Mucosa of descending colon (tissue), 3 donors: Measurements from ENCODE around the gene SEMA6A. TPM values are rescaled to one million over a fixed set of nuclear protein-coding genes. Genes with fewer than 3 reads are reported as not detected.

Source experiments
- ATAC-seq: fragments of 200-7000 bp; cut with Tn5 transposase; one replicate; pipeline ENCODE4 v1.9.1; 2020; ENCODE audit warnings: mild to moderate bottlenecking, moderate library complexity
- DNase-seq, 3 donors: peaks; one replicate each; pipeline ENCODE4 v3.0.0-alpha.2; 2020
- H3K36me3 ChIP-seq: fragments of 200-600 bp; one replicate; pipeline ENCODE4 v1.8.0; 2021; ENCODE audit warnings: low read depth, mild to moderate bottlenecking
- H3K4me1 ChIP-seq: fragments of 200-600 bp; one replicate; pipeline ENCODE4 v1.8.0; 2021; ENCODE audit warnings: low read depth, mild to moderate bottlenecking
- H3K4me3 ChIP-seq: fragments of 200-600 bp; one replicate; pipeline ENCODE4 v1.8.0; 2021; ENCODE audit warnings: mild to moderate bottlenecking
- H3K9me3 ChIP-seq: fragments of 200-600 bp; one replicate; pipeline ENCODE4 v1.8.0; 2021; ENCODE audit warnings: mild to moderate bottlenecking
- CTCF ChIP-seq: fragments of 200-600 bp; IDR thresholded peaks from one replicate; pipeline ENCODE4 v1.8.0; 2022; ENCODE audit warnings: antibody characterized with exemption, mild to moderate bottlenecking
- intact Hi-C, 2 donors: fragments of 100-400 bp; cut with DNase I in 1 of 2; cut with micrococcal nuclease in 1 of 2; formaldehyde crosslinking; loops; one replicate each; pipeline versions ENCODE4 v1.11.0 to v1.11.1; 2022; cut with DNase I, micrococcal nuclease
- total RNA-seq, 3 donors: library from RNA; stranded (reverse); fragmentation: NEBNext Ultra II Directional in 2 of 3; extraction: Animal tissue kit (Norgen Biotek cat#: 25700) in 2 of 3; gene quantifications; one replicate each; pipeline versions ENCODE4 v1.2.1 to v1.2.4, GENCODE V29; 2021 to 2023
- donor health status: DM: no; HTN: no; CAD: no; lungs with moderate emphysema.
- donor health status: DM: no; HTN: no; CAD: no.
- donor health status: DM: no; HTN: yes; CAD: no.

SEMA6A gene
- total RNA-seq, 3 donors from 2014 or later = 90.0 to 137 (median 106) TPM

- no peak for ATAC-seq
Measured at GRCh38 chr5:116424951-116425350, 149.7 kb downstream of the SEMA6A start.

GRCh38 chr5:116424258-116424615 is 150.4 kb downstream of the SEMA6A start:
- no peak for ATAC-seq
- no peaks in the 10 kb centered on the region for H3K4me1 ChIP-seq

More at GRCh38 chr5:116424951-116425350, 149.7 kb downstream of the SEMA6A start:
- no peaks in the 10 kb centered on the region for H3K9me3 ChIP-seq
- intact Hi-C loops = no loop called here
- H3K4me1 ChIP-seq = no peaks in the 10 kb centered on the region
- no peak for TF ChIP-seq CTCF
- no peaks in the 10 kb centered on the region for H3K36me3 ChIP-seq
- no peak for DNase-seq
- no peak overlapping the region for H3K4me3 ChIP-seq

DNA sequence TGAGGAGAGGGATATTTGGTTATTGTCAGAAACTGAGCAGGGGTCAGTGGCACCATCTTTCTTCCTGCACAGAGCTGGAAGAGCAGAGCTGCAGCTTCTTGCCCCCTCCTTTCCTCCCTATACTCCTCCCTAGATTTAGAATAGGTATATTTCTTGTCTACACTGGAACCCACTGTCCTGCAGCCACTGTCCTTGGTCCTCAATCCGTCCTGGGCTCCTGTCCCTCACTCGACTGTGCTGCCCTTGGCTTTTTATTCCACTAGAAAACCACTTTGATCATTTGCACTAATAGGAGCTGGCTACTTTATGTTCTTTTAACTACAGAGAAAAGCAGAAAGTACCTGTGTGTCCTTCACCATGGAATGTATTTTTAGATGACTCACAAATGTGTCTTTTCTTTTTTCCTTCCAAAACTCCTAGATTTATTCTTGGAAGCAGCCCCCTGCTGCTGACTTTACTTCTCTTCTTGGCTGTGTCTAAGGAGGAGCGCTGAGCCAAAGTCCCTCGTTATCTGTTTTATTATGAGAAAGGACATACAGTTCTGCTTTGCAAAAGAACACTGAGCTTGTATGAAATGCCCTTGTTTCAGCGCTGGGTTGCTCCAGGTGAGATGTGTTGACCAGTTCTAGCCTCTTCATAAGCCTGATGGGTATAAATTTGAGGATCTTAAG is 150.9 kb downstream of the SEMA6A start:
- DNase-seq (no peak), ATAC-seq (no peak)
- intact Hi-C loops = no loop called here
- no peak overlapping the region for H3K4me3 ChIP-seq
- TF ChIP-seq CTCF = no peak
- no peaks in the 10 kb centered on the region for H3K36me3 ChIP-seq
- H3K4me1 ChIP-seq = no peaks in the 10 kb centered on the region
- H3K9me3 ChIP-seq = no peaks in the 10 kb centered on the region

More at GRCh38 chr5:116424258-116424615, 150.4 kb downstream of the SEMA6A start:
- Histone ChIP-seq H3K9me3 (no peaks in the 10 kb centered on the region), H3K36me3 (no peaks in the 10 kb centered on the region), H3K4me3 (no peak overlapping the region)
- TF ChIP-seq CTCF = no peak
- intact Hi-C loops = no loop called here
- no peak for DNase-seq

DNA sequence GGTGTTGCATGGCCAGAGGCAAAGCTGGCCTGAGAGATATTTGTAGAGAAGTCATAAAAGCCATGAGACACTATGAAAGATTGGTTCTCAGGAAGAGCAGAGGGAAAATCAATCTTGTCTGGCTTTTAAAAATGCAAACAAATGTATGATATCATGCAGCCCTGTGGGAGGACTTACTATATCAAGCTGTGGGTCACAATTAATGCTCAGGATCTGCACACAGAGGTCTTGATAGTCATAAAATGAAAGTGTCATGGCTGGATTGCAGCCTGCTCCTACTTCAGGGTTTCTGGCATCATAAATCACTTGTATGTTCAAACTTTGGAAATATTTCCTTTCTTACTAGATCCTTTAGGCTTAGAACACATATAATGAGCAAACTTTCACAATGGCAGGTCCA is 151.5 kb downstream of the SEMA6A start:
- no peak for TF ChIP-seq CTCF
- H3K4me1 ChIP-seq = no peaks in the 10 kb centered on the region
- H3K36me3 ChIP-seq = no peaks in the 10 kb centered on the region
- H3K4me3 ChIP-seq = no peak overlapping the region
- no peak for ATAC-seq
- DNase-seq = no peak
- no peaks in the 10 kb centered on the region for H3K9me3 ChIP-seq
- intact Hi-C loops = no loop called here

DNA sequence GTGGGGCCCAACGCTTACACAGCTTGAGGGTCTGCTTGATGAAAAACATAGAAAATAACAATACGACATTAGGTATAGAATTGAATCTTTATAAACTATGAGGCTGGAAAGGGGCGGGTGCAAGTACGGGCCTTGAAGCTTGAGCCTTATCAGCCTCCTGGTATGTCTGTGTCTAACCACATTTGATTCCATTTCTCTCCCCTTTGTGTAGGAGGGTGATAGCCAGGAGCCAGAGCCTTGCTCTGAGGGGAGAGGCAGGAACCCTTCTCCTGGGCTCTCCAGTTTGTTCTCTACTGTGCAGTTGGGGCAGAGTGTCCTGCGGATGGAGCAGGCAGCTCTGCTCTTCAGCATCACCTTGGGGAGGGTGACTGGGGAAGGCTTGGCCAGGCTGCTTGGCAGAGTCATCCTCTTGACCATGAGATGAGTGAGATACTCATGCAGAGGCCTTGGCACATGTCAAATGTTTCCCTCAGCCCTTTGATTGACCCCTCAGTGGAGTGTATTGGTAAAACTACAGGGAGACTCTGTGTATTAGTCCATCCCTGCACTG is 153.5 kb downstream of the SEMA6A start:
- Histone ChIP-seq H3K36me3 (no peaks in the 10 kb centered on the region), H3K9me3 (no peaks in the 10 kb centered on the region), H3K4me3 (no peak overlapping the region), H3K4me1 (no peaks in the 10 kb centered on the region)
- intact Hi-C loops = no loop called here
- ATAC-seq (no peak), DNase-seq (no peak)
- no peak for TF ChIP-seq CTCF
